OCI-LY1 (cell line): Measurements from ENCODE around the gene ARPC5L.

Experiments used
- CTCF ChIP-seq: fragments of 200-600 bp; sonication (generic), shearing (Covaris generic); IDR thresholded peaks from 2 replicates; pipeline ENCODE4 v1.5.1; 2017; ENCODE audit warnings: mild to moderate bottlenecking, antibody characterized with exemption, low read length, moderate library complexity, mixed read lengths
- EZH2 ChIP-seq: fragments of 200-600 bp; sonication (generic), shearing (Covaris generic); IDR thresholded peaks from 2 replicates; pipeline ENCODE4 v1.8.0; 2017; ENCODE audit warnings: borderline replicate concordance, mixed run types, mild to moderate bottlenecking, antibody characterized with exemption, low read length, moderate library complexity, mixed read lengths

GRCh38 chr9:124844291-124844690 is 17.6 kb upstream of the ARPC5L start:
- no peak for TF ChIP-seq CTCF
- no peak for TF ChIP-seq EZH2
